Fibroblast of the aortic adventitia (primary cell): ENCODE data around the gene LTBP1. TPM values are rescaled to one million over a fixed set of nuclear protein-coding genes. Genes with fewer than 3 reads are reported as not detected.
A peak's percentile ranks its signal among the peaks of the same experiment; 100 is the strongest.

ENCODE experiments used
- DNase-seq: peaks from one replicate; pipeline ENCODE4 v3.0.0-alpha.2; 2010; ENCODE audit warnings: low read depth
- H3K4me3 ChIP-seq: 2 replicates; pipeline ENCODE4 v1.5.1; 2011; ENCODE audit warnings: low read depth, mild to moderate bottlenecking, control low read depth, low read length, moderate library complexity
- CTCF ChIP-seq: IDR thresholded peaks from 2 replicates; pipeline ENCODE4 v1.5.1; 2011; ENCODE audit warnings: mild to moderate bottlenecking, low read length, control low read depth, inconsistent platforms; ENCODE audit not compliant: insufficient read depth
- total RNA-seq: library from RNA; depleted of rRNA; stranded (reverse); fragments of >200 nt; gene quantifications from 2 replicates; pipeline ENCODE4 v1.2.3, GENCODE V29; 2012; ENCODE audit warnings: low replicate concordance

LTBP1 gene
- total RNA-seq, 1 donor: 947 TPM

- H3K4me3 ChIP-seq: no peak overlapping the region
- TF ChIP-seq CTCF: no peak
- DNase-seq: no peak
These were observed 116.0 kb downstream of the LTBP1 start for GRCh38 chr2:33062665-33063250.

GRCh38 chr2:33064349-33064801 is 117.6 kb downstream of the LTBP1 start:
- TF ChIP-seq CTCF: no peak
- H3K4me3 ChIP-seq: no peak overlapping the region
- peak; percentile 40 for DNase-seq

- DNase-seq: no peak
These were observed 120.8 kb downstream of the LTBP1 start for GRCh38 chr2:33067598-33067997.

GRCh38 chr2:33068261-33068660 is 121.5 kb downstream of the LTBP1 start:
- H3K4me3 ChIP-seq: no peak overlapping the region
- DNase-seq: peak; percentile 45
- TF ChIP-seq CTCF: no peak

More at GRCh38 chr2:33067598-33067997, 120.8 kb downstream of the LTBP1 start:
- H3K4me3 ChIP-seq: no peak overlapping the region
- no peak for TF ChIP-seq CTCF

GRCh38 chr2:33069894-33070651 is 123.3 kb downstream of the LTBP1 start:
- no peak overlapping the region for H3K4me3 ChIP-seq
- DNase-seq: peak; percentile 98
- no peak for TF ChIP-seq CTCF

GRCh38 chr2:33071591-33071990 is 124.8 kb downstream of the LTBP1 start:
- no peak for DNase-seq
- H3K4me3 ChIP-seq: no peak overlapping the region
- TF ChIP-seq CTCF: no peak

- H3K4me3 ChIP-seq: no peak overlapping the region
- no peak for TF ChIP-seq CTCF
- no peak for DNase-seq
These were observed 125.9 kb downstream of the LTBP1 start for GRCh38 chr2:33072614-33073013.
